ENCODE data around the gene MBOAT7. TPM values are rescaled to one million over a fixed set of nuclear protein-coding genes. Genes with fewer than 3 reads are reported as not detected.
A peak's percentile ranks its signal among the peaks of the same experiment; 100 is the strongest.

MBOAT7 gene
- polyA plus RNA-seq, 1 of the 3 experiments (the other 2 are of a cell fraction): 80.8 TPM

DNA sequence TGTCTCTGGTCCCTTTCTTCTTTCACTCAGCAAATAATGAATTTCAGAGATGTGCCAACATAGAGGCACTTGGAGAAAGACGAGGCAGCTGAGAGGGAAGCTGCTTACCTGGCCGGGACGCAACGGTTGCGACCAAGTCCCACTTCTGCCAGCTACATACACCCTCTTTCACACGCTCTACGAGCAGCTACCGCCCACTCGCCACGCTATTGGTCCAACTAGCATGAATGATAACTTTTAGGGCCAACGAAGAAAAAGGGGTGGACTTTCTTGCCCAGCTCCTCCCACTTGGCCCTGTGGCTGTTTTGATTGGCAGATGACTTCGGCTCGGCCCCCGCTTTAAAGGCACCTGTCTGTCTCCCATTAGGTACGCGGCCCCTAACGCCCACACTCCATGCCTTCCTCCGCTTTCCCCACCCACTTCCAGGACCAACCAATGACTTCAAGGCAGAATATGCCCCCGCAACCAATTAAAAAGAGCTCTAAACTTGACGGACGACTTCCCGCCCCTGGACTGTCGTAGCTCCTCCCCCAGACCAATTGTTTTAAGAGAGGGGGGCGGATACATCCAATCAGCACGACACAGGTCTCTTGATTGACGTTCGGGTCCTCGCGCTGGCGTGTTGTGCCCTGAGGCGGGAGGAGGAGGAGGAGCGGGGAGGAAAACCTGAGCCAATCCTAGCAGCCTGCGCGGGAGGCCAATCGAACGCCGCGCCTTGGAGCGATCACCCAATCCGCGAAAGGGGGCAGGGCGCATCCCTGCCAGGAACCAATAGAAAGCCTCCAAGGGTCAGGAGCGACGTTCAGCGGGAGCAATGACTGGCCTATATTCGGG, 52.3 kb downstream of the MBOAT7 start (continued):
- TF ChIP-seq IRF3 (IDR thresholded peaks at IDR 0.05; ENCODE audit: low read depth, low read length): peak; percentile 98
- TF ChIP-seq USF1 (IDR thresholded peaks at IDR 0.05; ENCODE audit: borderline replicate concordance, low read depth): no peak
- peak; percentile 56; the same call in 1 of the 2 replicates for TF ChIP-seq FOXJ3 (CRISPR knock-in tag; IDR thresholded peaks at IDR 0.05)
- TF ChIP-seq CHD2 (IDR thresholded peaks at IDR 0.05; ENCODE audit: low read length, partially characterized antibody): peak; percentile 95
- 0 out of 2 replicates have a peak, but pooled peaks have one; percentile 40 for TF ChIP-seq TAF1 (IDR thresholded peaks at IDR 0.05; ENCODE audit: borderline replicate concordance, low read depth, low read length)

DNA sequence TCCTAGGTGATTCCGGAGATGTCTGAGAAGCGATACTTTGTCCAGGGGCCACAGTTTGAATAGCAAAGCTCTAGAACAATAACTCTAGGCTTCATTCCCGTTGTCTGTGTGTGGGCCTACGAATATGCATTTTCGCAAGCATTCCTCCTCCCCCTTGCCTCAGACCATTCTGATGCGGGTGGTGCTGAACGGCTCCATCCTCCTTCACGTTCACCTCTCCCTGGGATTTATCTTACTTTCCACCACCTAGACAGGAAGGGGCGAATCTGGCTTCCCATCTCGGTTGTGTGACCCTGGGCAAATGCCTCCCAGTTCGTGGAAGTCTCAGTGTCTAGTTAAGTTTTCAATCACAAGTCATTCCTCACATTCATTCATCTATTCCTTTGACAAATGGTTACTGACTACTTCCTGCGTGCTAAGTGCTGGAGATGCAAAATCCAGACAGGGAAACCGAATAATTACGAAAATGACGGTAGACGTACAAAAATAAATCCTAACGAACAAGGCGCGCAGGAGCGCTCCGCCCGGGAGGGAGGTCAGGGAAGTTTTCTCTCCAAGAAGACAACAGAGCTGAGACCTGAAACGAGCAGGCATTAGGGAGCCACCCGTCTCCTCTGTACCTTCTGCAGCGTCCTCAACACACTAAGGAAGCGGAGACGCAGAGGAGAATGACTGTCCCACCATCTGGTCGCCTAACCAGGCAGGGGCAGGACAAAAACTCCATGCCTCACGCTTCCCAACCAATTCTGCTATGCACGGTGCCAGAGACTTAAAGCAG, 53.1 kb downstream of the MBOAT7 start:
- Histone ChIP-seq H2AFZ (ENCODE audit: low read depth) (peak overlapping the region; percentile 87), H3K27me3 (ENCODE audit: insufficient read depth) (no peaks in the 10 kb centered on the region), H3K79me2 (ENCODE audit: insufficient read depth) (peaks cover 37% of the 10 kb centered on the region), H3K4me2 (peak overlapping the region; percentile 99), H3K36me3 (replicated peaks in 1 of 2; ENCODE audit: control insufficient read depth in 1 of 2, insufficient read depth in 2 of 2, low read length in 1 of 2) (peaks cover 4 to 21% of the 10 kb centered on the region in 2 experiments), H3K9ac (peak overlapping the region; percentile 51; the same call in 1 of the 2 replicates), H3K9me2 (no peaks in the 10 kb centered on the region), H3K4me3 (ENCODE audit: low read depth in 2 of 2, low read length in 1 of 2) (peak overlapping the region; percentile 62 to 71), H3F3A (replicated peaks; ENCODE audit: insufficient read depth) (no peaks in the 10 kb centered on the region), H3K9me3 (no peaks in the 10 kb centered on the region), H3K4me1 (ENCODE audit: control insufficient read depth in 1 of 2, insufficient read depth in 2 of 2, low read depth in 1 of 2, low read length in 1 of 2) (peaks cover 0 to 24% of the 10 kb centered on the region in 2 experiments; a peak in 1 of 4 replicates), H3K27ac (ENCODE audit: low read depth in 2 of 2, low read length in 1 of 2) (peak overlapping the region; percentile 41 to 72; a peak in 3 of 4 replicates), H4K20me1 (ENCODE audit: insufficient read depth) (peaks cover 29% of the 10 kb centered on the region)
- DNase-seq: peak; percentile 50
- TF ChIP-seq FOXJ3 (CRISPR knock-in tag; IDR thresholded peaks at IDR 0.05): no peak
- no peak for TF ChIP-seq ELF1 (IDR thresholded peaks at IDR 0.05)
- TF ChIP-seq FOSL2 (IDR thresholded peaks at IDR 0.05; ENCODE audit: borderline replicate concordance, low read depth): no peak
- TF ChIP-seq POLR2AphosphoS5 (IDR thresholded peaks at IDR 0.05; ENCODE audit: low read depth, low read length): no peak
- TF ChIP-seq YY1 (IDR thresholded peaks at IDR 0.05; ENCODE audit: low read depth): no peak
- TF ChIP-seq SMC3 (IDR thresholded peaks at IDR 0.05; ENCODE audit: low read depth, low read length): no peak
- no peak for TF ChIP-seq JUND (IDR thresholded peaks at IDR 0.05)
- TF ChIP-seq NFIC (IDR thresholded peaks at IDR 0.05; ENCODE audit: borderline replicate concordance): no peak
- TF ChIP-seq SIN3A (IDR thresholded peaks at IDR 0.05; ENCODE audit: borderline replicate concordance, low read depth, low read length): no peak
- CTCF ChIA-PET: no interaction called here
- WGBS (ENCODE audit: low lambda C conversion rate): 12% methylated on average over 29 of the region's 30 CpGs
- POLR2A ChIA-PET: interaction anchor here (0.9 to 3.0 kb wide), 6 partner anchors 13 to 615 kb away, joined by 3 to 30 read pairs (median 4); partner anchors contain the start of genes LENG1, MBOAT7, PRPF31 and TFPT

Data from SK-N-SH (cell line).